GM23338 (cell line): ENCODE results near the gene ARID1B. TPM values are rescaled to one million over a fixed set of nuclear protein-coding genes. Genes with fewer than 3 reads are reported as not detected.

ENCODE experiments used
- ATAC-seq: fragments of 200-7000 bp; cut with Tn5 transposase; 3 replicates; pipeline ENCODE4 v1.9.1; 2020
- DNase-seq: peaks from one replicate; pipeline ENCODE4 v3.0.0-alpha.2; 2015; ENCODE audit warnings: low spot score
- H2AFZ ChIP-seq: fragments of 200-600 bp; sonication (generic); 2 replicates; pipeline ENCODE4 v1.8.0; 2016; ENCODE audit warnings: antibody characterized with exemption, mild to moderate bottlenecking, moderate library complexity
- H3F3A ChIP-seq: fragments of 200-600 bp; sonication (generic); replicated peaks from 2 replicates; pipeline ENCODE4 v1.8.0; 2017; ENCODE audit warnings: antibody characterized with exemption, mixed run types, low read depth
- H3K27ac ChIP-seq: fragments of 200-600 bp; sonication (generic); 2 replicates; pipeline ENCODE4 v1.6.1; 2016; ENCODE audit warnings: low read depth
- H3K27me3 ChIP-seq: fragments of 200-600 bp; sonication (generic); 2 replicates; pipeline ENCODE4 v1.8.0; 2016; ENCODE audit warnings: mild to moderate bottlenecking, mixed run types, moderate library complexity; ENCODE audit not compliant: insufficient read depth
- H3K36me3 ChIP-seq: fragments of 200-600 bp; sonication (generic); 2 replicates; pipeline ENCODE4 v1.8.0; 2016; ENCODE audit warnings: mild to moderate bottlenecking; ENCODE audit not compliant: insufficient read depth
- H3K4me1 ChIP-seq: fragments of 200-600 bp; sonication (generic); 2 replicates; pipeline ENCODE4 v1.8.0; 2016; ENCODE audit warnings: mild to moderate bottlenecking, moderate library complexity; ENCODE audit not compliant: insufficient read depth
- H3K4me2 ChIP-seq: fragments of 200-600 bp; sonication (generic); 2 replicates; pipeline ENCODE4 v1.7.1; 2017; ENCODE audit warnings: mixed run types
- H3K4me3 ChIP-seq: fragments of 200-600 bp; sonication (generic); 2 replicates; pipeline ENCODE4 v1.6.1; 2016; ENCODE audit warnings: mixed run types
- H3K79me2 ChIP-seq: fragments of 200-600 bp; sonication (generic); replicated peaks from 2 replicates; pipeline ENCODE4 v1.8.0; 2017; ENCODE audit warnings: mild to moderate bottlenecking; ENCODE audit not compliant: insufficient read depth
- H3K9me2 ChIP-seq: fragments of 200-600 bp; sonication (generic); 2 replicates; pipeline ENCODE4 v1.8.0; 2017; ENCODE audit not compliant: insufficient read depth
- H4K20me1 ChIP-seq: fragments of 200-600 bp; sonication (generic); replicated peaks from 2 replicates; pipeline ENCODE4 v1.8.0; 2017; ENCODE audit warnings: mild to moderate bottlenecking; ENCODE audit not compliant: insufficient read depth
- H3K27ac Mint-ChIP-seq: 2 replicates; pipeline ENCODE4 v1.8.0; 2020; ENCODE audit warnings: inconsistent platforms, mild to moderate bottlenecking, moderate library complexity, mixed read lengths
- H3K27me3 Mint-ChIP-seq: 3 replicates; pipeline ENCODE4 v1.8.0; 2022; ENCODE audit warnings: low read depth, mild to moderate bottlenecking, moderate library complexity, mixed read lengths, inconsistent platforms; ENCODE audit not compliant: insufficient read depth, poor library complexity
- H3K36me3 Mint-ChIP-seq: 3 replicates; pipeline ENCODE4 v1.8.0; 2021; ENCODE audit warnings: low read depth, mild to moderate bottlenecking, inconsistent platforms, moderate library complexity, mixed read lengths
- H3K4me1 Mint-ChIP-seq: 3 replicates; pipeline ENCODE4 v1.8.0; 2020; ENCODE audit warnings: mild to moderate bottlenecking, inconsistent platforms, mixed read lengths
- H3K4me3 Mint-ChIP-seq: 3 replicates; pipeline ENCODE4 v1.8.0; 2021; ENCODE audit warnings: moderate library complexity, mild to moderate bottlenecking, inconsistent platforms, mixed read lengths
- H3K9me3 Mint-ChIP-seq: 3 replicates; pipeline ENCODE4 v1.8.0; 2020; ENCODE audit warnings: moderate library complexity, mild to moderate bottlenecking, inconsistent platforms, mixed read lengths
- CREB1 ChIP-seq: fragments of 250-450 bp; sonication (Bioruptor Pico); IDR thresholded peaks from 2 replicates; pipeline ENCODE4 v1.5.0; 2020; ENCODE audit warnings: low read depth, mild to moderate bottlenecking, moderate library complexity
- ETS1 ChIP-seq: IDR thresholded peaks from 2 replicates; pipeline ENCODE4 v1.6.1; 2016; ENCODE audit warnings: antibody characterized with exemption
- EZH2phosphoT487 ChIP-seq: fragments of 200-600 bp; sonication (generic); IDR thresholded peaks from one replicate; pipeline ENCODE4 v1.8.1; 2018; ENCODE audit warnings: antibody characterized with exemption; ENCODE audit not compliant: unreplicated experiment
- JUNB ChIP-seq: IDR thresholded peaks from one replicate; pipeline ENCODE4 v1.6.1; 2016; ENCODE audit warnings: antibody characterized with exemption; ENCODE audit not compliant: unreplicated experiment
- NANOG ChIP-seq: IDR thresholded peaks from 2 replicates; pipeline ENCODE4 v1.6.1; 2016; ENCODE audit warnings: antibody characterized with exemption, borderline replicate concordance
- POLR2AphosphoS5 ChIP-seq: IDR thresholded peaks from 2 replicates; pipeline ENCODE4 v1.6.1; 2016; ENCODE audit warnings: antibody characterized with exemption, low read depth
- STAT1 ChIP-seq: IDR thresholded peaks from one replicate; pipeline ENCODE4 v1.6.1; 2016; ENCODE audit warnings: antibody characterized with exemption; ENCODE audit not compliant: unreplicated experiment
- ZNF114 ChIP-seq: fragments of 250-450 bp; sonication (Bioruptor Pico); IDR thresholded peaks from 2 replicates; pipeline ENCODE4 v1.5.0; 2020; ENCODE audit warnings: mild to moderate bottlenecking, moderate library complexity
- ZNF331 ChIP-seq: fragments of 250-450 bp; sonication (Bioruptor Pico); IDR thresholded peaks from 2 replicates; pipeline ENCODE4 v1.5.0; 2020; ENCODE audit warnings: low read depth, mild to moderate bottlenecking, moderate library complexity
- polyA plus RNA-seq: library from polyadenylated mRNA; unstranded; fragments of >200 nt; fragmentation: Nextera tagmentation; extraction: Ambion mirVana; gene quantifications from 2 replicates; pipeline ENCODE4 v1.2.1, GENCODE V29; 2016
- total RNA-seq: library from RNA; depleted of rRNA; stranded (reverse); fragments of >200 nt; shearing (Covaris generic); gene quantifications from 2 replicates; pipeline ENCODE4 v1.2.3, GENCODE V29; 2014

ARID1B gene
- total and polyA plus RNA-seq, 2 experiments from 2014 or later, result 59.3 to 72.2 TPM

GRCh38 chr6:156846845-156847599 lies 69.8 kb downstream of the ARID1B start (continued):
- TF ChIP-seq ETS1 (no peak), JUNB (no peak), EZH2phosphoT487 (no peak), STAT1 (no peak)

DNA sequence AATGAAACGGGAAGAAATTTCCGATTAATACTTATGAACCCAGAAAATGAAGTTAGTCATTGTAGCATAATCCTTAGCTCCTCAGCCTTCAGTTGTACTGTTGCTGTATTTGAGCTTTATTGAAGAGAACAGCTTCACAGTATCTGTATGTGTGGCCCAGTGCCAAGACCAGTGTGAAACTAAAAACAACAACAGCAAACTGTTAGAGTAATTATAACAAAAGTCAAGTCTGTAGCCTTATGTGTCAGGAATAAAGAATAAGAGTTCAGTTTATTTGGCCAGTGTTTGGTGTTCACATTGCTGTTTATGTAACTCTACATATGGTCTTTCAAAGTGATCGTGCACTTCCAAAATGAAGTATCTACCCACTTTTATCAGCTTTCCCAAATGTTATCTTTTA lies 70.9 kb downstream of the ARID1B start:
- peaks cover 66% of the 10 kb centered on the region for H3K4me1 ChIP-seq

GRCh38 chr6:156848533-156848932 lies 71.4 kb downstream of the ARID1B start:
- peaks cover 4% of the 10 kb centered on the region; the same call in 1 of the 2 replicates for H4K20me1 ChIP-seq
- Mint-ChIP-seq H3K36me3 (no peaks in the 10 kb centered on the region; the same call in 2 of the 3 replicates), H3K27me3 (peaks cover 3% of the 10 kb centered on the region), H3K4me3 (no peak overlapping the region), H3K9me3 (no peaks in the 10 kb centered on the region), H3K27ac (peak overlapping the region; percentile 54), H3K4me1 (peaks cover 89% of the 10 kb centered on the region)
- H3K27me3 ChIP-seq, result no peaks in the 10 kb centered on the region
- no peaks in the 10 kb centered on the region for H3F3A ChIP-seq
- peaks cover 70% of the 10 kb centered on the region for H3K4me1 ChIP-seq
- no peak for DNase-seq
- no peak overlapping the region for H2AFZ ChIP-seq
- peak; percentile 8; the same call in 1 of the 3 replicates for ATAC-seq
- H3K4me2 ChIP-seq, result peak overlapping the region; percentile 16; the same call in 1 of the 2 replicates
- TF ChIP-seq ZNF331, result no peak
- H3K27ac ChIP-seq, result no peak overlapping the region
- H3K4me3 ChIP-seq, result no peak overlapping the region
- no peaks in the 10 kb centered on the region for H3K9me2 ChIP-seq
- no peaks in the 10 kb centered on the region for H3K36me3 ChIP-seq
- peaks cover 93% of the 10 kb centered on the region for H3K79me2 ChIP-seq

More for the DNA sequence above, 70.9 kb downstream of the ARID1B start:
- peaks cover 3% of the 10 kb centered on the region for H3K27me3 Mint-ChIP-seq
- H3K4me3 Mint-ChIP-seq, result no peak overlapping the region
- Histone ChIP-seq H3K79me2 (peaks cover 93% of the 10 kb centered on the region), H3K27me3 (no peaks in the 10 kb centered on the region), H3K27ac (no peak overlapping the region), H4K20me1 (peaks cover 4% of the 10 kb centered on the region; the same call in 1 of the 2 replicates), H3F3A (no peaks in the 10 kb centered on the region), H3K36me3 (no peaks in the 10 kb centered on the region), H3K4me3 (no peak overlapping the region), H3K4me2 (0 out of 2 replicates have a peak overlapping the region, but pooled peaks have one; percentile 16), H2AFZ (no peak overlapping the region), H3K9me2 (no peaks in the 10 kb centered on the region)
- no peaks in the 10 kb centered on the region; the same call in 2 of the 3 replicates for H3K36me3 Mint-ChIP-seq
- no peak for ATAC-seq
- H3K9me3 Mint-ChIP-seq, result no peaks in the 10 kb centered on the region
- peaks cover 88% of the 10 kb centered on the region for H3K4me1 Mint-ChIP-seq
- TF ChIP-seq NANOG (no peak), CREB1 (CRISPR knock-in tag) (no peak), POLR2AphosphoS5 (no peak), ZNF114 (CRISPR knock-in tag) (no peak)
- DNase-seq, result no peak
- H3K27ac Mint-ChIP-seq, result peak overlapping the region; percentile 54
